HG03342 (cell line): ENCODE data around the gene PANK2.

ENCODE experiments used
- ATAC-seq: cut with Tn5 transposase; IDR thresholded peaks from one replicate; pipeline ENCODE4 v1.9.1; 2021; ENCODE audit warnings: mild to moderate bottlenecking, moderate library complexity; ENCODE audit not compliant: unreplicated experiment

Gene PANK2

GRCh38 chr20:3900187-3900604 lies 11.0 kb downstream of the PANK2 start:
- ATAC-seq: no peak

GRCh38 chr20:3901028-3901705 lies 12.0 kb downstream of the PANK2 start:
- ATAC-seq: no peak

- ATAC-seq: no peak
Measured at GRCh38 chr20:3901706-3902440, 12.7 kb downstream of the PANK2 start.

- ATAC-seq: no peak
Measured at GRCh38 chr20:3902446-3902845, 13.3 kb downstream of the PANK2 start.

GRCh38 chr20:3904224-3904623 lies 15.0 kb downstream of the PANK2 start:
- ATAC-seq: no peak

- ATAC-seq: no peak
Measured at GRCh38 chr20:3904857-3905256, 15.7 kb downstream of the PANK2 start.

- ATAC-seq: peak; percentile 84
Measured at GRCh38 chr20:3906744-3907721, 17.8 kb downstream of the PANK2 start.

- no peak for ATAC-seq
Measured at GRCh38 chr20:3908667-3909066, 19.5 kb downstream of the PANK2 start.

GRCh38 chr20:3909952-3910366 lies 20.8 kb downstream of the PANK2 start:
- no peak for ATAC-seq

- ATAC-seq: no peak
Measured at GRCh38 chr20:3910853-3911252, 21.7 kb downstream of the PANK2 start.

- no peak for ATAC-seq
Measured at GRCh38 chr20:3911956-3912355, 22.8 kb downstream of the PANK2 start.

GRCh38 chr20:3914446-3914845 lies 25.3 kb downstream of the PANK2 start:
- ATAC-seq: no peak

GRCh38 chr20:3915691-3916090 lies 26.5 kb downstream of the PANK2 start:
- no peak for ATAC-seq

GRCh38 chr20:3916364-3916763 lies 27.2 kb downstream of the PANK2 start:
- no peak for ATAC-seq

GRCh38 chr20:3919352-3919751 lies 30.2 kb downstream of the PANK2 start:
- no peak for ATAC-seq

- ATAC-seq: no peak
Measured at GRCh38 chr20:3922223-3922982, 33.2 kb downstream of the PANK2 start.

- no peak for ATAC-seq
Measured at GRCh38 chr20:3922983-3923339, 33.8 kb downstream of the PANK2 start.

GRCh38 chr20:3923818-3924217 lies 34.6 kb downstream of the PANK2 start:
- ATAC-seq: no peak

GRCh38 chr20:3924304-3925112 lies 35.3 kb downstream of the PANK2 start:
- no peak for ATAC-seq
